NCI-H1436 treated with DMSO at 0.1 percent for 48 hours (cell line): ENCODE results near the gene SH3YL1.

Source experiments
- DNase-seq: peaks from one replicate; lab custom pipeline; 2025; lab: John Stamatoyannopoulos, UW

Gene SH3YL1

GRCh38 chr2:257842-258241, 6.0 kb downstream of the SH3YL1 start:
- no peak for DNase-seq

- DNase-seq, result no peak
Measured at GRCh38 chr2:257429-257828, 6.4 kb downstream of the SH3YL1 start.

GRCh38 chr2:256094-256493, 7.7 kb downstream of the SH3YL1 start:
- DNase-seq, result no peak

- no peak for DNase-seq
Measured at GRCh38 chr2:255195-255594, 8.6 kb downstream of the SH3YL1 start.

GRCh38 chr2:254241-254640, 9.6 kb downstream of the SH3YL1 start:
- DNase-seq, result no peak

DNA sequence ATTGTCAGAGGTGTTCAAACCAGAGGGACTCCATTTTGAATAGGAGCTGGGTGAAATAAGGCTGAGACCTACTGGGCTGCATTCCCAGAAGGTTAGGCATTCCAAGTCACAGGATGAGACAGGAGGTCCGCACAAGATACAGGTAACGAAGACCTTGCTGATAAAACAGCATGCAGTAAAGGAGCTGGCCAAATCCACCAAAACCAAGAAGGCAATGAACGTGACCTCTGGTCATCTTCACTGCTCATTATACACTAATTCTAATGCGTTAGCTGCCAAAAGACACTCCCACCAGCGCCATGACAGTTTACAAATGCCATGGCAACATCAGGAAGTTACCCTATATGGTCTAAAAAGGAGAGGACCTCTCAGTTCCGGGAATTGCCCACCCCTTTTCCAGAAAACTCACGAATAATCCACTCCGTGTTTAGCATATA, 10.6 kb downstream of the SH3YL1 start:
- no peak for DNase-seq

DNA sequence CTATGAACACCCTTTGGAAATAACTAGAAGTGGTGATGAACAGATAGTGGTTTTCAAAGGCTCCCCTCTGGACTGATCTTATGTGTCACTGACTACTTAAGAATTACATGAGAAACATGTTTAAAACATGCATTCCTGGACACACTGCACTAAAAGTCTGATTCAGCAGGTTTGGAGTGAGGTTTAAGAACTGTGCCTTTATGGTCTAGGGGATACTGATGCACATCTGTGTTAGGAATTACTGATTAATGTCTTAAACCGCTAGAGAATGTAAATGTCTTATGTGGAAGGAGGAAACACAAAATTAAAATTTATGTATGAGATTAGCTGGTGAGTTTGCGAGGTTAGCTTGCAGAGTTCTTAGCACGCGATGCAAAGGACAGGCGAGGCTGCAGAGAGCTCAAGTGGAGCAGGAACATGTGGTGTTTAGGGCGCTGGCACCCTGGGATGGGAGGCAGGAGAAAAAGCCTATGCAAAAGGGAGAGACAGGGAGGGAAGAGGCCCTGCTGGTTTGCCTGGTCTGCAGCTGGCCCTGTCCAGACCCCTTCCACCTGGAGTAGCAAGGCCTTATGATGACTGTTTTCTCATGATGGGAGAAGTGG, 11.7 kb downstream of the SH3YL1 start:
- DNase-seq, result no peak

DNA sequence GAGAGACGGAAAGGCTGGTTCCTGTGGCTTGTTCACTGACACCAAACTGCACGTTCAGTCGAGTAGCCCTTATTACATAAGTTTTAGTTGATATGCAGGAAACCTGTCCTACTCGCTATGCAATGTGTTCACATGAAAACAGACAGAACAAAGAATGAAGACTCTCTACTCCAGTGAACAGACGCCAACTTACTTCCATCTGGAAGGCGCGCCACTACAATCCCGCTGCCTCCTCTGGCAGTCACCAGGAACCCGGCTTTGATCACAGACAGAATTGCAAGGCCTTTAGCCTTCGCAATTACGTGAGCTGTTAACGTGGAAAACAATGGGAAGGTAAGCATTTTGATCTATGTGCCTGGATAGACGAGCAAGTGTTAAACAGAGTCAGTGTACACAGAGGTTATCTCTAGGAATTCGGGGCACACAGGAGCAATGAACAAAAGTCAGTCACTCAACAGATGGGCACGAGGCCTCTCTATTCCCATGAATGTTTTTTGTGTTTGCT, 14.2 kb downstream of the SH3YL1 start:
- DNase-seq, result no peak

DNA sequence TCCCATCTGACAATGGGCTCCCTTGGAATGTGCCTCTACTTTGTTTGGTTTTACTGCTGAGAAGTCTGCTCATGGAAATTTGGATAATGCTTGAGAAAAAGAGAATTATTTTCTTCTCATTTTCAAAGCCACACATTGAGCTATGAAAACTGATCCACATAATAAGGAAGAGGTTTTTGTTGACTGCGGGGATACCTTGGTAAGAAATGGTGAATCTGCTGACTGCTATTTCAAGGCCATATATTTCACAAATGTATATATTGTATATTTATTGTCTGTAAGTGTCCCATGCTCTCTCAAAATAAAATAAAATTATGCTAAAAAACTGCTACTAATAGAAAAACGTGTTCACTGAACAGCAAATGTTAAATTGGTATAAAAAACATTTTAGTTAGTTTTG, 15.1 kb downstream of the SH3YL1 start:
- DNase-seq, result no peak

DNA sequence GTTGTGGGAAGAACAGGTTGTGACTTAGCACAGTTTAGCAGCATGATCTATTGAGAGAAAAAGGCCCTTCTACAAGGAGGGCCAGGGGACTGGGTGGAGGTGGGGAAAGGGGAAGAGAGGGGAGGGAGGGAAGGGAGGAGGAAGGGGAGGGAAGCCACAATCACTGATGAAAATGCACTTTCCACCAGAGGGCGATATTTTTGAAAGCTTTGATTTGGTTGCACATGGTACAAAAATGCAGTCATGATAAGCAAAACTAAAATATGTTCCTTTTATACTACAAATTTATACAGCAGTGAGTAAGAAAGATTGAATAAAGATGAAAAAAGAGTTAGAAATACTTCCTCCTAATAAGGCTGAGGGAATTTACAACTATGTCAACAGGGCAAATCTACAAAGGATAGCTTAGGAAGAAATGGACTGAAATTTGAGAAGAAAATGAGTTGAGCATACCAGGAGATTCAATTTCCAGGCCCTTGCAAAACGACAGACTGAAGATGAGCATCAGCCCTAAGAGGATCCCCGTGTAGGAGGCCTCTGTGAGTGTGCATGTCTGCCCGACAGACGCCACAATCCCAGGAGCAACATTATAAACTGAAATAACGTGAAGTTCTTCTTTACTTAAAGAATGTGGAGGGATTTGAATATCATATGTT, 17.2 kb downstream of the SH3YL1 start:
- no peak for DNase-seq

GRCh38 chr2:244547-244946, 19.3 kb downstream of the SH3YL1 start:
- no peak for DNase-seq

- no peak for DNase-seq
Measured at GRCh38 chr2:238869-239268, 25.0 kb downstream of the SH3YL1 start.

DNA sequence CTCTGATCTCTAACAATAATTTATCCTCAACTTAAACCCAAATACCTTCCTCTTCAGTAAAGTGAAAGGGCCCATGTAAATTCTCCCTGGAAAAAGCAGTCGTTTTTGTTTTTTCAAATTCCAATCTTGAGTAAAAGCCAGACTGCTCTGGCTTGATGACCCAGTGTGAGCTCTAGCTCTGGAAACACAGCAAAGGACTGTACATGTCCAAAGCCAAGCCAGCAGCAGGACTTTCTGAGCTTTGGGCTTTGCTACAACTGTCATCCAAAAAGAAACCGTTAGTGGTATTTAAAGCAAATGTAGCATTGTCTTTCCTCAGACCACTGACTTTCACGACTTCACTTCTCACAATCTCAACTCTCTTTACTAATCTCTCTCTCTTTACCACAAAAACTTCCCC, 25.4 kb downstream of the SH3YL1 start:
- no peak for DNase-seq

GRCh38 chr2:237878-238277, 26.0 kb downstream of the SH3YL1 start:
- no peak for DNase-seq

DNA sequence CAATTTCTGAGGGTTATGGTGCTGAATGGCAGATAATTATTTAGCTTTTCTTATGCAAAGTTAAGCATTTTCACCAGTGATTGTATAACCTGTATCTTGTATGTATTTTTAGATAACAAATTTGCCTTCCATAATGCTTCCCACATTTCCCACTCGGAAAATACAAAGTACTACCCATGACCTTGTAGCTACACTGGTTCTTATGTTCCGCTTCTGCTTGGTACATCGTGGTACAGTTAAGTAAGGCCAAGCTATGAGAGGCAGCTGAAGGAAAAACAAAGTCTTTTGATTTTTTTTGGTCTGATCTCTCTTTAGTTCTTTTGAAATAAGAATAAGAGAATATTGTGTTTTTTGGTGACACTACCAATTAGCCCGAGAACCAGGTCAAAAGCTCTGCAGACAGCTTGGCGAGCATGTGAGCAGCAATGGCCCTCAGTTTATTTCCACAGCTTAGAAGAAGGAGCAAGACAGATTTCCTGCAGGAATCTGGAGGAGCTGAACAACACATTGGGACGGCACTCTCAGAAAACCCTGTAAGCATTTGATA, 26.8 kb downstream of the SH3YL1 start:
- DNase-seq, result no peak

DNA sequence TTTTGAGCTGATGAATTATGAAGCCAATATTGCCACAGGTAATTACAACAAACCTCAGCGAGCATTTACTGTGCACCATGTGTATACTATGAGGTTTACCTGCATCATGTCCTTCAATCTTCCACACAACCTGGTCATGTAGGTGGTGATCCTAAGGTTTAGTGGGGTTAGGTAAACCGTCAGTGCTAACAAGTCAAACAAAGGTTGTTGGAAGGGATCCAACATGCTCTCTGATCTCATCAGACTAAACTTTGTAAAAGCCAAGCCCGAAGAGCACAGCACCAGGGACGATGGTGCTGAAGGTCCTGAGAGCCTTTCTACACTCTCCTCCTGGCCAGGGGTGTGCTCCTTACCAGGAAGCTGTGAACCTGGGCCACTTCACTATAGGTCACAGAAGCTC, 29.4 kb downstream of the SH3YL1 start:
- DNase-seq, result no peak

DNA sequence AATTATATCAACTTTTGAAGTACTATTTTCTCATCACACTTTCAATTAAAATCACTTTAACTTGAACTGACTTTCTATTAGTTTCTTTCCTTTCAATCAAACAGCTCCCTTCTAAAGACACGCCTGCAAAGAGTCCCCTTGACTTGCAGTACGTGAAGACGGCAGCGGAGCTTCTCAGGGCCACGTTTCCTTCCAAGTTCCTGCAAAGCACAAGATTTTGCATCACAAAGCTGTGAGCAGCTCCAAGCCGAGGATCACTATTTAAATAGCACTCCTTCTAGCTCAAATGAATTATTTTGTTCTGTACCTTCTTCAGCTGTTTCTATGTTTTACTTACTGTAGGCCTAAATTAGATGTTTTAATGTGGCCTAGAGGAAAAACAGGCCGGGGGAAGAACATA, 30.8 kb downstream of the SH3YL1 start:
- DNase-seq, result no peak

DNA sequence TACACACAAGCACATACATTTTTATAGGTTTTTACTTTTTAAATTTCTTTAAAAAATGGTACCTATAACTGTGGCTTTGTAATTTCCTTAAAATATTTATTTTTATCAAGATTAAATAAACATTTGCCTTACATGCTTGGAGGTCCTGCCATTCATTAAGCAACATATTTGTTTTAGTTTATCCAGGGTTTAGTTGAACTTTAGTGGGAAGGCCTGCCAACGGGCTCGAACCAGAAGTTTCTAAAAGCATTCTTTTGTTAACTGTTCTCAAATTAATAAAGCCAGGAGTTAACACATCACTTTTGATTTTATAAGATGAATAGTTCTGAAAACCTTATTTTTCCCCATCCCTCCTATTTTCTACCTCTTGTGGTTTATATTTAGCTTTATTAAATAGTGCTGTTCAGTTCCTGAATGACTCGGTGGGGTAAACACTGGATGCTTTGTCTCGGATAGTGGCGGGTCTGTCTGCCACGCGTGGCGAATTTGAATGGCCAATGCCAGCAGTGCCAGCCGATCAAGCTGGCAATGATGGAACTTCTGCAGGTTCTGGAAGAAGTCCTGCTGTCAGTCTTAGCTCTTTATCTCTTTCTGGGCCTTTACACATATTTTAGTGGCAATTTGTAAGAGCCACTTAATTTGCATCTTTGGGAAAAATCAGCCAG, 32.2 kb downstream of the SH3YL1 start:
- DNase-seq, result no peak

DNA sequence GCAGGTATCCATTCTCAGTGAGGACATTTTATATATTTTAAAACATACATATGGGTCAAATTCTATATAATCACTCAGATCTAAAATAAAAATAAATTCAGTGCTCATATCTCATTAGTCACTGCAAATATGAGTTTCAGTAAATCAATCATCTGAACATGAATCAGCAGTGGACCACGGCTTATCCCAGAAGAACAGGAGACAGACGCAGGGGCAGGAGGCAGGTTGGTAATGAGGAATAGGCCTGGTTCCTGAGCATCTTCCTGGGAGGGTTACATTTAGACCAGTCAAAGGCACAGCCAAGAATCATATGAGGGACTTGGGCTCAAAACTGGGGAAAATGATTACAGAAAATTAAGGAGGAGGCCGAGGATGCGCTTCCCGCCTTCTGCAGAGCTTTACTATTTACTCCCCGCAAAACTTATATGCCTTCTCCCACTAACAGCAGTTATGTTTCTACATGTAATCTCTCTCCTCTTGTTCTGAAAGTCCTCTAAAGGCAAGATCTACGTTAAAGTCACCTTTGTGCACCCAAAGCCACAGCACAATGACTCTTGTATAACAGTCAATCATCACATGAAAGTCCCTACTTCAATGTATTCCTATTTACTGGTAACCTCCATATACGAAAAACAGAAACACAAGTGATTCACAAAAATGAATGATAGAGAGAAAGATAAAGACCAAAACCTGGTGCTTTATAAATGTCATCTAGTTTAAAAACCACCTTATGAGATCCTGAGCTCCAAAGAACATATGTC, 35.1 kb downstream of the SH3YL1 start:
- DNase-seq, result no peak

DNA sequence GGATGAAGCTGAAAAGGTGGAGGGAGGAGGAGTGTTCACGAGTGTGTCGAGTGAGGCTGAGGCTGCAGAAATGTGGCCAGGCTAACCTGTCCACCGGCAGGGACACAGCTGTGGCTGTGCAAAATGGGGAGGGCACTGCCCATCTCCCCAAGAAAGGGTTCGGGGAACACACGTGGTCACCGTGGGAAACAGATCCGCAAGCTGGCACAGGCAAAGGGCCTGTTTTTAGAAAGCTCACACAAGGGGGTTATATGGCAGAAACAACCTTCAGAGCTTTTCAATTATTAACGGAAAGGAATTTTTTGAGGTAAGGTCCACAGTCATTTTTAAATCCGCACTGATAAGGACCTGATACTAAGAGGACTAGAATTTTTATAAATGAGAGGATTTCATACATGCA, 35.7 kb downstream of the SH3YL1 start:
- no peak for DNase-seq

GRCh38 chr2:223971-224760, 39.7 kb downstream of the SH3YL1 start:
- no peak for DNase-seq

GRCh38 chr2:223451-223850, 40.4 kb downstream of the SH3YL1 start:
- no peak for DNase-seq
